Skin epidermis (tissue), 12 donors: Measurements from ENCODE around the gene ISOC2.
"Not testable (repeated sequence)": the region's sequence is repeated elsewhere in the genome, so short reads cannot be mapped to it uniquely, and the experiment has no call there.

Source experiments
- H3K27ac ChIP-seq, 21 experiments: fragments of 200-600 bp; sonication (generic) in 11 of 21; one replicate each; pipeline ENCODE4 v1.5.0; 2020; ENCODE audit warnings: mild to moderate bottlenecking in 3 of 21, inconsistent platforms in 2 of 21, moderate library complexity in 2 of 21
- H3K4me3 ChIP-seq, 7 experiments: fragments of 200-600 bp; sonication (generic) in 2 of 7; one replicate each; pipeline ENCODE4 v1.5.0; 2020; ENCODE audit warnings: inconsistent platforms in 2 of 7, mild to moderate bottlenecking in 2 of 7, moderate library complexity in 1 of 7

The ISOC2 gene

GRCh38 chr19:55461259-55461973, at the start of gene ISOC2:
ISOC2 (minus strand) TSS chr19:55461642; CDS start chr19:55456486, 5,156 bp downstream.
- Histone ChIP-seq H3K27ac (peak within 1 kb of the TSS; percentile 79 to 94 (median 87)), H3K4me3 (peak within 1 kb of the TSS; percentile 53 to 93 (median 86))

GRCh38 chr19:55508120-55508519, 46.7 kb upstream of the ISOC2 start:
- Histone ChIP-seq H3K4me3 (no peak overlapping the region), H3K27ac (no peak overlapping the region)

DNA sequence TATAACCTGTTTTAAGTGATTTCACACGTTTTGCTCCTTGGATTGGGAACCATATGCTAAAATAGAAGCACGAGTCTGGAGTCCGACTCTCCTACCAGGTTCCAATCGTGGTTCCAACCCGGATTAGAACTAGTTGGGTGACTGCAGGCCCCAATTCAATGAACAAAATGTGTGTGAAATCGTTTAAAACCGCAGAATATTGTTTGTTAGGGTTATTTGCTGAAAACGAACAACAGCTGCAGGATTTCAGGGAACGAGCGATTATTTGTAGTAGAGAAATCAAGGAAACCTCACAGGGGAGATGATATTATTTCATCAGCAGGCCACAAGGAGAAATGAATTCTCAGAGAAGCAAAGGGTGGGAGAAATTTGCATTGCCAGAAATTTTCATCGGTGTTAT, 43.5 kb upstream of the ISOC2 start:
- Histone ChIP-seq H3K27ac (no peak overlapping the region), H3K4me3 (no peak overlapping the region)

DNA sequence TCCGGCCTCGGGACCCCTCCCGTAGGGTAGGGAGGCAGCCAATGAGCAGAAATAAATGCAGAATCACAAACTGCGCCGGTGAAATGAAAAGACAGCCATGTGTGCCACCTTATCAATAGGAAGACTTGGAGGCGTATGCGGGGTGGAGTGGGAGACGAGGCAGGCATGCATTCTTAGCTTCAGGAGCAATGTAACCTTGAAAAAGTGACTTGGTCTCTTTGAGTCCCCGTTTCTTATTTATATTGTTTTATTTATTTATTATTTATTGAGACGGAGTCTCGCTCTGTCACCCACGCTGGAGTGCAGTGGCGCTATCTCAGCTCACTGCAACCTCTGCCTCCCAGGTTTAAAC, 42.8 kb upstream of the ISOC2 start:
- peak overlapping the region in 6 of 7 experiments; percentile 13 to 44 (median 30) for H3K4me3 ChIP-seq
- H3K27ac ChIP-seq: peak overlapping the region in 5 of 21 experiments; percentile 45 to 84 (median 66)

DNA sequence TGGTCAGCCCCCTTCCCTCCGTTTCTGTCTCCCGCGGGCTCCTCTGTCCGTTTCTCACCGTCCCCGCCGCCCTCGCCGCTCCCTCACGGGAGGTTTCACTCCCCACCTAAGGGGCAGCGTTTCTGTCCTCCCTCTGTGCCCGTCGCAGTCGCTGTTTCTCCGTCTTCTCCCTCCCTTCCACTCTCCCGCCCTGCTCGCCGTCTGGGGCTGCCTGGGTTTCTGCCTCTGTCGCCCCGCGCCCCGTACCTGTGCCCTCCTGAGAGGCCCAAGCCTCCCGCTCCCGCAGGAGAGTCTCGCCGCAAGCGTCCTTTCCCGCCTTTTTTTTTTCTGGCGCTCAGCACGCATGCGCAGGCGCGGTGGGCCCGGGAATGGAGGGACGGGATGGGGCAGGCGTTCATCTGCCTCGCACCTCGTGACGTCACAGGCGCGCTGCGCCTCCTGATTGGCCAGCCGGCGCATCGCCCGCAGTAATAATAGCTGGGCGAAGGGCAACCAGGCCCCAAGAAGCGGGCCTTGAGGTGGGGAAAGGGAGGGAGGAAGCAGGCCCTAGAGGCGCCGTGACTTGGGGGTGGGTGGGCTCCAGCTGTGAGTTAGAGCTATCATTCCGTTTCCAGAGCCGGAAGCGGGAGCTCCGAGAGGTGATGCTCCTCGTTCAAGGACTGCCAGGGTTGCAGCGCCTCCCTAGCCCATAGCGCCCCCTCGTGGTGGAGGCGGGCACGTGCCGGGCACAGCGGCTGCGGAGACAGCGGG, 42.2 kb upstream of the ISOC2 start:
- H3K27ac ChIP-seq: peak overlapping the region in 11 of 21 experiments; percentile 38 to 84 (median 64)
- H3K4me3 ChIP-seq: peak overlapping the region; percentile 13 to 44 (median 30)

GRCh38 chr19:55503157-55503501, 41.7 kb upstream of the ISOC2 start:
- Histone ChIP-seq H3K4me3 (peak overlapping the region in 3 of 7 experiments; percentile 13 to 44 (median 41)), H3K27ac (no peak overlapping the region)

GRCh38 chr19:55502197-55502952, 40.9 kb upstream of the ISOC2 start:
- Histone ChIP-seq H3K27ac (no peak overlapping the region), H3K4me3 (no peak overlapping the region)

DNA sequence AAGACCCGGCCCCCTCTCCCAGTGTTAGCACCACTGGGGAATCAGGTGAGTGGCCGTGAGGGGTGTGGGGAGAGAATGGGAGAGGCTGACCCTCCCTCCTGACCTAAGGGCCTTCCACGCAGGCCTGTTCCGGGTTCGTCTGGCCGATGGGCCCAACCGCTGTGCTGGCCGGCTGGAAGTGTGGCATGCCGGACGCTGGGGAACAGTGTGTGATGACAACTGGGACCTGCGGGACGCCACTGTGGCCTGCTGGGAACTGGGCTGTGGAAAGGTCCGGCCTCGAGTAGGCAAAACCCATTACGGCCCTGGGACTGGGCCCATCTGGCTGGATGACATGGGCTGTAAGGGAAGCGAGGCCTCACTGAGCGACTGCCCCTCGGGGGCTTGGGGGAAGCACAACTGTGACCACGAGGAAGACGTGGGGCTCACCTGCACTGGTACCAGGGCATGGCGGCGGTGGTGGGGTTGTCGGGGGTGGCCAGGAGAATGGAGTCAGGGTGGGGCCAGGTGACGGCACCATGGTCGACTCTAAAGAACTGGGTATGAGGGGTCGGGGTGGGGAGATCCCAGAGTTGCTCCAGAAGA, 39.0 kb upstream of the ISOC2 start:
- Histone ChIP-seq H3K27ac (peak overlapping the region in 1 of 21 experiments; percentile 37), H3K4me3 (no peak overlapping the region)

- H3K27ac ChIP-seq: no peak overlapping the region
Measured at GRCh38 chr19:55498246-55498840, 36.9 kb upstream of the ISOC2 start.

GRCh38 chr19:55497763-55498162, 36.3 kb upstream of the ISOC2 start:
- Histone ChIP-seq H3K4me3 (no peak overlapping the region), H3K27ac (no peak overlapping the region)

More at GRCh38 chr19:55498246-55498840, 36.9 kb upstream of the ISOC2 start:
- no peak overlapping the region for H3K4me3 ChIP-seq

DNA sequence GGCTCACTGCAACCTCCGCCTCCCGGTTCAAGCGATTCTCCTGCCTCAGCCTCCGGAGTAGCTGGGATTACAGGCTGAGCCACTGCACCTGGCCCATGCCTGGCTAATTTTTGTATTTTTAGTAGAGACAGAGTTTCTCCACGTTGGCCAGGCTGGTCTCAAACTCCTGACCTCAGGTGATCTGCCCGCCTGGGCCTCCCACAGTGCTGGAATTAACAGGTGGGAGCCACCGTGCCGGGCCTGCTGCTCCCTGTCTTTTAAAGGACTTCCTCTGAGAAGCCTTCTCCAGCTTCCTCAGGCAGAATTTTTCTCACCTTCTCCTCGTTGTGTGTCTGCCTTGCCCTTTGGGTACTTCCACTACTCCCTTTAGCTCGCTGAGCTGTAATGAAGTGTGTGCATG, 35.4 kb upstream of the ISOC2 start:
- not testable (repeated sequence) for H3K4me3 ChIP-seq, H3K27ac ChIP-seq

GRCh38 chr19:55495646-55496349, 34.4 kb upstream of the ISOC2 start:
- no peak overlapping the region for H3K4me3 ChIP-seq
- H3K27ac ChIP-seq: no peak overlapping the region

GRCh38 chr19:55494172-55494761, 32.8 kb upstream of the ISOC2 start:
- H3K4me3 ChIP-seq: peak overlapping the region in 6 of 7 experiments; percentile 11 to 33 (median 20)
- H3K27ac ChIP-seq: peak overlapping the region in 18 of 21 experiments; percentile 9 to 88 (median 60)

DNA sequence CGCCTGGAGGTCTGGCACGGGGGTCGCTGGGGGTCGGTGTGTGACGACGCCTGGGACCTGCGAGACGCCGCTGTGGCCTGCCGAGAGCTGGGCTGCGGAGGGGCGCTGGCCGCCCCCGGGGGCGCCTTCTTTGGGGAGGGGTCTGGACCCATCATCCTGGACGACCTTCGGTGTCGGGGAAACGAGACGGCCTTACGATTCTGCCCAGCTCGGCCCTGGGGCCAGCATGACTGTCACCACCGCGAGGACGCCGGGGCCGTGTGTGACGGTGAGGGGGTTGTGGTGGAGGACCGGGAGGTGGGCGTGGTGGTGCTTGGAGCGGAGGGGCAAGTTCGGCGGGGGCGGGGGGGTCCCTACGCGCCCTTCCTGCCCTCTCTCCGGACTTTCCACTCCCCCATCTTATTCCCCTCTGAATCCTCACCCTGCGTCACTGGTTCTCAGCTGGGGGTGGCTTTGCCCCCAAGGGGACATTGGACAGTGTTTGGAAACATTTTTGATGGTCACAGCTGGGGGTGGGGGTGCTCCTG, 32.3 kb upstream of the ISOC2 start:
- Histone ChIP-seq H3K27ac (peak overlapping the region in 18 of 21 experiments; percentile 16 to 88 (median 66)), H3K4me3 (peak overlapping the region in 4 of 7 experiments; percentile 15 to 33 (median 21))

DNA sequence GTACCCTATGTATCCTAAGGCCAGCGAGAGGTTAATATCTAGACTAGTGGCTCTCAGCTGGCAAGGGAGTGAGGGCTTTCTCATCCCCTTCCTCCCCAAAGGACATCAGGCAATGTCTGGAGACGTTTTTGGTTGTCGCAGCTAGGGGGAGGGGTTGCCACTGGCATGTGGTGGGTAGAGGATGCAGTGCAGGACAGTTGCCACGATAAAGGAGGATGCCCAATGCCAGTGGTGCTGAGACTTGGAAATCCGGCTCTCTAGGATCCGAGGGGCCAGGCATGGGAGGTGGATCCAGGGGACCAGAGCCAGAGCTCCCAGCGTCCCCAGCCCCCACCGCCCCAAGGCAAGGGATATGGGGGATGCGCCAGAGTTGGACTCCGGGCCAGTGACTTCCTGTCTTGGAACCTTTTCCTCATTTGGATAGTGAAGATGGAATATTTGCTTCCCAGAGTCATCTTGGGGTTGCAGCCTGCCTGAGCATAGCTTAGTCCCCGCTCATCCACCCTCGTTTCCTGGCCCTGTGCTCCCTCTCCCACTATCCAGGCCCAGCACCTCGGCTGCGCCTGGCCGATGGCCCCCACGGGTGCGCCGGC, 31.7 kb upstream of the ISOC2 start:
- Histone ChIP-seq H3K4me3 (peak overlapping the region in 3 of 7 experiments; percentile 15 to 33 (median 25)), H3K27ac (peak overlapping the region in 17 of 21 experiments; percentile 16 to 88 (median 59))

GRCh38 chr19:55492362-55492944, 31.0 kb upstream of the ISOC2 start:
- H3K27ac ChIP-seq: peak overlapping the region in 1 of 21 experiments; percentile 31
- H3K4me3 ChIP-seq: no peak overlapping the region

GRCh38 chr19:55491546-55492360, 30.3 kb upstream of the ISOC2 start:
- Histone ChIP-seq H3K27ac (peak overlapping the region in 6 of 21 experiments; percentile 14 to 49 (median 18)), H3K4me3 (no peak overlapping the region)
